GM19468 (cell line): Measurements from ENCODE around the gene MED29.

ENCODE experiments used
- ATAC-seq: cut with Tn5 transposase; IDR thresholded peaks from one replicate; pipeline ENCODE4 v1.9.1; 2021; ENCODE audit warnings: mild to moderate bottlenecking, moderate library complexity, moderate number of reproducible peaks; ENCODE audit not compliant: unreplicated experiment; ENCODE audit errors: extremely low read depth

MED29 gene

GRCh38 chr19:39449116-39449797 is 58.1 kb downstream of the MED29 start:
- ATAC-seq, result no peak
